RWPE2 (cell line): ENCODE measurements around the gene DHRS11.
"Not testable (repeated sequence)": the region's sequence is repeated elsewhere in the genome, so short reads cannot be mapped to it uniquely, and the experiment has no call there.

Experiments used
- ATAC-seq: fragments of 200-7000 bp; cut with Tn5 transposase; 3 replicates; pipeline ENCODE4 v1.9.1; 2021; ENCODE audit warnings: low read depth
- DNase-seq: peaks from one replicate; pipeline ENCODE4 v3.0.0-alpha.2; 2020; ENCODE audit warnings: low spot score
- H3K27ac ChIP-seq: fragments of 450-650 bp; 2 replicates; pipeline ENCODE4 v1.5.1; 2017; ENCODE audit warnings: mild to moderate bottlenecking; ENCODE audit not compliant: poor library complexity, severe bottlenecking
- H3K27me3 ChIP-seq: fragments of 250-450 bp; sonication (Bioruptor Pico); 2 replicates; pipeline ENCODE4 v1.5.1; 2021; ENCODE audit warnings: mild to moderate bottlenecking, moderate library complexity; ENCODE audit not compliant: insufficient read depth, poor library complexity, severe bottlenecking
- H3K36me3 ChIP-seq: fragments of 250-450 bp; sonication (Bioruptor Pico); 2 replicates; pipeline ENCODE4 v1.5.1; 2020; ENCODE audit warnings: low read depth, mild to moderate bottlenecking, moderate library complexity
- H3K4me1 ChIP-seq: fragments of 250-450 bp; sonication (Bioruptor Pico); 2 replicates; pipeline ENCODE4 v1.5.1; 2021; ENCODE audit warnings: mild to moderate bottlenecking, moderate library complexity; ENCODE audit not compliant: insufficient read depth, poor library complexity, severe bottlenecking
- H3K4me3 ChIP-seq: fragments of 250-450 bp; sonication (Bioruptor Pico); 2 replicates; pipeline ENCODE4 v1.5.1; 2021; ENCODE audit warnings: mild to moderate bottlenecking, moderate library complexity; ENCODE audit not compliant: severe bottlenecking
- H3K9me3 ChIP-seq: fragments of 250-450 bp; sonication (Bioruptor Pico); 2 replicates; pipeline ENCODE4 v1.5.1; 2021; ENCODE audit warnings: mild to moderate bottlenecking, moderate library complexity; ENCODE audit not compliant: severe bottlenecking
- CTCF ChIP-seq: fragments of 450-650 bp; IDR thresholded peaks from one replicate; pipeline ENCODE4 v1.5.1; 2017; ENCODE audit warnings: mild to moderate bottlenecking, moderate library complexity; ENCODE audit not compliant: poor library complexity, severe bottlenecking

DHRS11 gene

DNA sequence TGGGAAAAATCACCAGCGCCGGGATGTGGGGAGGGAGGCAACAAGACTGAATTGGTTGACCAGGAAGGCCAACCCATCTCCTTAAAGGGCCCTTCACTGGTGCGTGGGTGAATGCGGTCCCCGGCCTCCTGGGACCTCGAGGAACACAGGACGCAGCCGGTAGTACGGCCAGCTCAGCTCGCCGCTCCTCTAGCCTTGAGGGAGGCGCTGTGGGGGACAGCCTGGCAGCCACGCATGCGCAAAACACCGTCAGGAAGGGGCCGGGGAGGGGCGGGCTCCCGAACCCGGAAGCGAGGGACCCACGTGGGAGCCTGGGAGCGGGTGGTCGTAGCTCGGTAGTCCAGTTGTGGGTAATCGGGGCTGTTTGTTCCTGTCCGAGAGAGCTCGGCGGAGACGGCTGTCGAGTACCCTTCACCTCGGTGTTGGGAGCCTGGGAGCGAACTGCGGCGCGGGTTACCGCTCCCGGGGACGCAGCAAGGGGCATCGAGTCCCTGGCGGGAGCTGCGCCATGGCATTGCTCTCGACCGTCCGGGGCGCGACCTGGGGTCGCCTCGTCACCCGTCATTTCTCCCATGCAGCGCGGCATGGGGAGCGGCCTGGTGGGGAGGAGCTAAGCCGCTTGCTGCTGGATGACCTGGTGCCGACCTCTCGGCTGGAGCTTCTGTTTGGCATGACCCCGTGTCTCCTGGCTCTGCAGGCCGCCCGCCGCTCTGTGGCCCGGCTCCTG is 9.8 kb downstream of the DHRS11 start, which contains the start of gene MRM1:
MRM1 (plus strand) TSS at position 281 of the 727 bp plus-strand sequence; CDS start at position 509, 228 bp downstream.
- peaks cover 5% of the 10 kb centered on the region for H3K4me1 ChIP-seq
- DNase-seq (peak; percentile 92), ATAC-seq (peak; percentile 81)
- no peaks in the 10 kb centered on the region for H3K9me3 ChIP-seq
- no peaks in the 10 kb centered on the region for H3K36me3 ChIP-seq
- peak within 1 kb of the TSS; percentile 78 for H3K4me3 ChIP-seq
- no peaks in the 10 kb centered on the region for H3K27me3 ChIP-seq
- TF ChIP-seq CTCF, result peak; percentile 19
- peak within 1 kb of the TSS; percentile 42 for H3K27ac ChIP-seq

DNA sequence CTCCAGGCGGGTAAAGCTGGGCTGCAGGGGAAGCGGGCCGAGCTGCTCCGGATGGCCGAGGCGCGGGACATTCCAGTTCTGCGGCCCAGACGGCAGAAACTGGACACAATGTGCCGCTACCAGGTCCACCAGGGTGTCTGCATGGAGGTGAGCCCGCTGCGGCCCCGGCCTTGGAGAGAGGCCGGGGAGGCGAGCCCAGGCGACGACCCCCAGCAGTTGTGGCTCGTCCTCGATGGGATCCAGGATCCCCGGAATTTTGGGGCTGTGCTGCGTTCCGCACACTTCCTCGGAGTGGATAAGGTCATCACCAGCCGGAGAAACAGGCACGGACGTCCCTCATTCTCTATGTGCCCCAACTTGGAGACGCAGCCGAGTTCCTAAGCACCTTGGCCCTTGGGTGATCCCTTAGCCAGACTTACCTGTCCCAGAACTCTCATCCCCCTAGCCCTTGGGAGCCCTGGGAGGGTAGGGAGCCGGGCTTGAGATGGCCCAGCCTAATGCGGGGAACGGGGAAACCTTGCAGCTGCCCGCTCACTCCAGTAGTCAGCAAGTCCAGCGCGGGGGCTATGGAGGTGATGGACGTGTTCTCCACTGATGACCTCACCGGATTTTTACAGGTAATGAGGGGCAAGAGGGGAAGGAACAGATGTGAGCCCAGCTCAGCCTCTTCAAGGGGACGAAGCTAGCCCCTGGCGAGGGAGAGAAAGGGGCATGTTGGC is 10.5 kb downstream of the DHRS11 start:
- Histone ChIP-seq H3K4me3 (peak overlapping the region; percentile 78), H3K36me3 (no peaks in the 10 kb centered on the region), H3K27ac (peak overlapping the region; percentile 42), H3K4me1 (peaks cover 5% of the 10 kb centered on the region), H3K9me3 (no peaks in the 10 kb centered on the region), H3K27me3 (no peaks in the 10 kb centered on the region)
- no peak for TF ChIP-seq CTCF
- DNase-seq, result peak; percentile 61
- peak; percentile 20 for ATAC-seq

- Histone ChIP-seq H3K27ac (peak overlapping the region; percentile 42), H3K36me3 (no peaks in the 10 kb centered on the region), H3K4me3 (peak overlapping the region; percentile 78), H3K9me3 (no peaks in the 10 kb centered on the region), H3K27me3 (no peaks in the 10 kb centered on the region), H3K4me1 (peaks cover 5% of the 10 kb centered on the region)
- DNase-seq (no peak), ATAC-seq (no peak)
- peak; percentile 88 for TF ChIP-seq CTCF
Measured at GRCh38 chr17:36602924-36603384, 11.3 kb downstream of the DHRS11 start.

DNA sequence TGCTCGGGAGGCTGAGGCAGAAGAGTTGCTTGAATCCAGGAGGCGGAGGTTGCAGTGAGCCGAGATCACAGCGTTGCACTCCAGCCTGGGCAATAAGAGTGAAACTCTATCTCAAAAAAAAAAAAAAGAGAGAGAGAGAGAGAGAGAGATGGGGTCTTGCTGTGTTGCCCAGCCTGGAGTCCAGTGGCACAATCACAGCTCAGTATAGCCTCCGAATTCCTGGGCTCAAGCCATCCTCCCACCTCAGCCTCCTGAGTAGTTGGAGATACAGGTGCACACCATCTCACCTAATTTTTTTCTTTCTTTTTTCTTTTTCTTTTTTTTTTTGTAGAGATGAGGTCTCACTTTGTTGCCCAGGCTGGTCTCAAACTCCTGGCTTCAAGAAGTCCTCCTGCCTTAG is 13.3 kb downstream of the DHRS11 start:
- H3K9me3 ChIP-seq, H3K27ac ChIP-seq, H3K4me3 ChIP-seq, H3K4me1 ChIP-seq, DNase-seq, H3K27me3 ChIP-seq, ATAC-seq, H3K36me3 ChIP-seq: not testable (repeated sequence)

DNA sequence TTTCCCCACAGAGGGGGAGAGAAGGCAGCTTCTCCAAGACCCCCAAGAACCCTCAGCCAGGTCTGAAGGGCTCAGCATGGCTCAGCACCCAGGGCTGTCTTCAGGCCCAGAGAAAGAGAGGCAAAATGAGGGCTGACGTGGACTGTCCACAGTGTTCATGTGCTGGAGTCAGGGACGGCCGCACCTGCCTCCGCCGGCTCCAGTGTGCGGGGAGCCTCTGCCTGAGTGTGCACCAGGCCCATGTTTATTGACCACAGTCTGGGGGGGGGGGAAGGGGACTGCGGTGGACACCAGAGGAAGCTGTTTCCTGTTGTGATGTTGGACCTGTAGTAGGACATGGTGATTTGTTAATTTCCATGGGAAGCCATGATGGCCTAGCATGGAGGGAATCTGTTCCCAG is 16.6 kb downstream of the DHRS11 start:
- DNase-seq (no peak), ATAC-seq (no peak)
- TF ChIP-seq CTCF, result no peak

More for the DNA sequence above, 16.6 kb downstream of the DHRS11 start:
- no peaks in the 10 kb centered on the region for H3K9me3 ChIP-seq
- H3K4me3 ChIP-seq, result no peak overlapping the region
- no peaks in the 10 kb centered on the region for H3K27me3 ChIP-seq
- no peak overlapping the region for H3K27ac ChIP-seq
- no peaks in the 10 kb centered on the region for H3K36me3 ChIP-seq
- H3K4me1 ChIP-seq, result peaks cover 12% of the 10 kb centered on the region
